HG02759 (cell line): ENCODE measurements around the gene GOLGA7B.

Experiments used
- ATAC-seq: cut with Tn5 transposase; IDR thresholded peaks from one replicate; pipeline ENCODE4 v1.9.1; 2021; ENCODE audit warnings: mild to moderate bottlenecking, moderate library complexity; ENCODE audit not compliant: unreplicated experiment

The GOLGA7B gene

GRCh38 chr10:97892506-97892905 is 42.9 kb downstream of the GOLGA7B start:
- ATAC-seq = no peak

- no peak for ATAC-seq
Measured at GRCh38 chr10:97892939-97893338, 43.3 kb downstream of the GOLGA7B start.

GRCh38 chr10:97894092-97894491 is 44.4 kb downstream of the GOLGA7B start:
- ATAC-seq = no peak

GRCh38 chr10:97895084-97895483 is 45.4 kb downstream of the GOLGA7B start:
- ATAC-seq = no peak

GRCh38 chr10:97895915-97896314 is 46.3 kb downstream of the GOLGA7B start:
- no peak for ATAC-seq

GRCh38 chr10:97896756-97897358 is 47.2 kb downstream of the GOLGA7B start:
- ATAC-seq = no peak

GRCh38 chr10:97898429-97898828 is 48.8 kb downstream of the GOLGA7B start:
- no peak for ATAC-seq

GRCh38 chr10:97901381-97901780 is 51.7 kb downstream of the GOLGA7B start:
- no peak for ATAC-seq

- no peak for ATAC-seq
Measured at GRCh38 chr10:97903128-97904017, 53.7 kb downstream of the GOLGA7B start.

- no peak for ATAC-seq
Measured at GRCh38 chr10:97904018-97904381, 54.4 kb downstream of the GOLGA7B start.

GRCh38 chr10:97904576-97904975 is 54.9 kb downstream of the GOLGA7B start:
- no peak for ATAC-seq

GRCh38 chr10:97905276-97905675 is 55.6 kb downstream of the GOLGA7B start:
- ATAC-seq = no peak

- no peak for ATAC-seq
Measured at GRCh38 chr10:97907211-97907610, 57.6 kb downstream of the GOLGA7B start.

GRCh38 chr10:97907830-97908229 is 58.2 kb downstream of the GOLGA7B start:
- ATAC-seq = no peak

- no peak for ATAC-seq
Measured at GRCh38 chr10:97910661-97911060, 61.0 kb downstream of the GOLGA7B start.

- ATAC-seq = no peak
Measured at GRCh38 chr10:97911217-97911616, 61.6 kb downstream of the GOLGA7B start.

- no peak for ATAC-seq
Measured at GRCh38 chr10:97913193-97913592, 63.5 kb downstream of the GOLGA7B start.

GRCh38 chr10:97913614-97914013 is 64.0 kb downstream of the GOLGA7B start:
- ATAC-seq = no peak

GRCh38 chr10:97914171-97914836 is 64.7 kb downstream of the GOLGA7B start:
- ATAC-seq = no peak

- ATAC-seq = peak; percentile 75
Measured at GRCh38 chr10:97914837-97915211, 65.2 kb downstream of the GOLGA7B start.

- no peak for ATAC-seq
Measured at GRCh38 chr10:97915346-97916131, 65.9 kb downstream of the GOLGA7B start.
